A549 (cell line): ENCODE measurements around the gene RNF123.

ENCODE experiments used
- HDAC2 ChIP-seq: fragments of 200-600 bp; sonication (generic); IDR thresholded peaks from 2 replicates; pipeline ENCODE4 v1.6.1; 2016
- KDM1A ChIP-seq: fragments of 200-600 bp; sonication (generic); IDR thresholded peaks from 2 replicates; pipeline ENCODE4 v1.6.1; 2016; ENCODE audit warnings: low read depth, mild to moderate bottlenecking
- MYC ChIP-seq: IDR thresholded peaks from 2 replicates; pipeline ENCODE4 v1.6.1; 2012; ENCODE audit warnings: mild to moderate bottlenecking, inconsistent platforms, low read length, improper control_type of control experiment, borderline replicate concordance
- POLR2A ChIP-seq: IDR thresholded peaks from 2 replicates; pipeline ENCODE4 v1.6.1; 2012; ENCODE audit warnings: mild to moderate bottlenecking, low read length
- RAD21 ChIP-seq, 2 experiments: fragments of >200 bp in 1 of 2; sonication (Bioruptor Twin) in 1 of 2; formaldehyde crosslinking in 1 of 2; IDR thresholded peaks in 1 of 2; conservative IDR thresholded peaks in 1 of 2; 2 replicates in 1 of 2; 3 replicates in 1 of 2; pipeline ENCODE4 v1.6.1; 2012 to 2018; ENCODE audit warnings: inconsistent platforms in 1 of 2
- RCOR1 ChIP-seq: fragments of 150-350 bp; IDR thresholded peaks from 2 replicates; pipeline ENCODE4 v1.6.1; 2014; ENCODE audit warnings: antibody characterized with exemption, low read length, low read depth
- SMC3 ChIP-seq: fragments of >200 bp; sonication (Bioruptor Twin); formaldehyde crosslinking; IDR thresholded peaks from 3 replicates; pipeline ENCODE4 v1.6.1; 2018; ENCODE audit warnings: inconsistent platforms
- SREBF2 ChIP-seq: fragments of 450-650 bp; IDR thresholded peaks from 2 replicates; pipeline ENCODE4 v1.6.1; 2014; ENCODE audit warnings: mild to moderate bottlenecking, moderate library complexity
- TF ChIP-seq, protein P1 (sequence below): fragments of >200 bp; sonication (Bioruptor Twin); formaldehyde crosslinking; IDR thresholded peaks from 3 replicates; pipeline ENCODE4 v1.5.1; 2016
- TF ChIP-seq, protein P2 (sequence below): fragments of >200 bp; sonication (Bioruptor Twin); formaldehyde crosslinking; IDR thresholded peaks from 3 replicates; pipeline ENCODE4 v1.6.1; 2016
- TF ChIP-seq, protein P3 (sequence below): IDR thresholded peaks from 2 replicates; pipeline ENCODE4 v1.6.1; 2012
- TF ChIP-seq, protein P4 (sequence below): fragments of 200-600 bp; sonication (generic); IDR thresholded peaks from 2 replicates; pipeline ENCODE4 v1.6.1; 2016; ENCODE audit warnings: antibody characterized with exemption, mild to moderate bottlenecking, moderate library complexity
- TF ChIP-seq, protein P5 (sequence below): IDR thresholded peaks from 2 replicates; pipeline ENCODE4 v1.6.1; 2012; ENCODE audit warnings: low read depth, borderline replicate concordance

DNA sequence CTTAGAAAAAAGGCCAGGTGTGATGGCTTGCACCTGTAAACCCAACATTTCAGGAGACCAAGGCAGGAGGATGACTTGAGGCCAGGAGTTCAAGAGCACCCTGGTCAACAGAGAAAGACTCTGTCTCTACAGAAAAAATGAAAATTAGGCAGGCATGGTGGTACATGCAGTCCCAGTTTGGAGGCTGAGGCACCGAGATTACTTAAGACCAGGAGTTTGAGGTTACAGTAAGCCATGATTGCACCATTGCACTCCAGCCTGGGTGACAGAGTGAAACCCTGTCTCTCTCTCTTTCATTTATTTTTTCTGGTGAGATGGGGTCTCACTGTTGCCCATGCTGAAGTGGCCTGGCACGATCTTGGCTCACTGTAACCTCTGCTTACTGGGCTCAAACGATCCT lies 72.3 kb downstream of the RNF123 start:
- TF ChIP-seq, protein P1, sequence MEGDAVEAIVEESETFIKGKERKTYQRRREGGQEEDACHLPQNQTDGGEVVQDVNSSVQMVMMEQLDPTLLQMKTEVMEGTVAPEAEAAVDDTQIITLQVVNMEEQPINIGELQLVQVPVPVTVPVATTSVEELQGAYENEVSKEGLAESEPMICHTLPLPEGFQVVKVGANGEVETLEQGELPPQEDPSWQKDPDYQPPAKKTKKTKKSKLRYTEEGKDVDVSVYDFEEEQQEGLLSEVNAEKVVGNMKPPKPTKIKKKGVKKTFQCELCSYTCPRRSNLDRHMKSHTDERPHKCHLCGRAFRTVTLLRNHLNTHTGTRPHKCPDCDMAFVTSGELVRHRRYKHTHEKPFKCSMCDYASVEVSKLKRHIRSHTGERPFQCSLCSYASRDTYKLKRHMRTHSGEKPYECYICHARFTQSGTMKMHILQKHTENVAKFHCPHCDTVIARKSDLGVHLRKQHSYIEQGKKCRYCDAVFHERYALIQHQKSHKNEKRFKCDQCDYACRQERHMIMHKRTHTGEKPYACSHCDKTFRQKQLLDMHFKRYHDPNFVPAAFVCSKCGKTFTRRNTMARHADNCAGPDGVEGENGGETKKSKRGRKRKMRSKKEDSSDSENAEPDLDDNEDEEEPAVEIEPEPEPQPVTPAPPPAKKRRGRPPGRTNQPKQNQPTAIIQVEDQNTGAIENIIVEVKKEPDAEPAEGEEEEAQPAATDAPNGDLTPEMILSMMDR = no peak
- TF ChIP-seq POLR2A (no peak), RCOR1 (no peak), MYC (no peak), RAD21 (conservative IDR thresholded peaks at IDR 0.05 in 1 of 2, IDR thresholded peaks at IDR 0.05 in 1 of 2) (no peak), SREBF2 (no peak), KDM1A (no peak), SMC3 (no peak), HDAC2 (no peak)
- TF ChIP-seq, protein P2, sequence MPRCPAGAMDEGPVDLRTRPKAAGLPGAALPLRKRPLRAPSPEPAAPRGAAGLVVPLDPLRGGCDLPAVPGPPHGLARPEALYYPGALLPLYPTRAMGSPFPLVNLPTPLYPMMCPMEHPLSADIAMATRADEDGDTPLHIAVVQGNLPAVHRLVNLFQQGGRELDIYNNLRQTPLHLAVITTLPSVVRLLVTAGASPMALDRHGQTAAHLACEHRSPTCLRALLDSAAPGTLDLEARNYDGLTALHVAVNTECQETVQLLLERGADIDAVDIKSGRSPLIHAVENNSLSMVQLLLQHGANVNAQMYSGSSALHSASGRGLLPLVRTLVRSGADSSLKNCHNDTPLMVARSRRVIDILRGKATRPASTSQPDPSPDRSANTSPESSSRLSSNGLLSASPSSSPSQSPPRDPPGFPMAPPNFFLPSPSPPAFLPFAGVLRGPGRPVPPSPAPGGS = no peak
- TF ChIP-seq, protein P3, sequence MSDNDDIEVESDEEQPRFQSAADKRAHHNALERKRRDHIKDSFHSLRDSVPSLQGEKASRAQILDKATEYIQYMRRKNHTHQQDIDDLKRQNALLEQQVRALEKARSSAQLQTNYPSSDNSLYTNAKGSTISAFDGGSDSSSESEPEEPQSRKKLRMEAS = no peak
- TF ChIP-seq, protein P4, sequence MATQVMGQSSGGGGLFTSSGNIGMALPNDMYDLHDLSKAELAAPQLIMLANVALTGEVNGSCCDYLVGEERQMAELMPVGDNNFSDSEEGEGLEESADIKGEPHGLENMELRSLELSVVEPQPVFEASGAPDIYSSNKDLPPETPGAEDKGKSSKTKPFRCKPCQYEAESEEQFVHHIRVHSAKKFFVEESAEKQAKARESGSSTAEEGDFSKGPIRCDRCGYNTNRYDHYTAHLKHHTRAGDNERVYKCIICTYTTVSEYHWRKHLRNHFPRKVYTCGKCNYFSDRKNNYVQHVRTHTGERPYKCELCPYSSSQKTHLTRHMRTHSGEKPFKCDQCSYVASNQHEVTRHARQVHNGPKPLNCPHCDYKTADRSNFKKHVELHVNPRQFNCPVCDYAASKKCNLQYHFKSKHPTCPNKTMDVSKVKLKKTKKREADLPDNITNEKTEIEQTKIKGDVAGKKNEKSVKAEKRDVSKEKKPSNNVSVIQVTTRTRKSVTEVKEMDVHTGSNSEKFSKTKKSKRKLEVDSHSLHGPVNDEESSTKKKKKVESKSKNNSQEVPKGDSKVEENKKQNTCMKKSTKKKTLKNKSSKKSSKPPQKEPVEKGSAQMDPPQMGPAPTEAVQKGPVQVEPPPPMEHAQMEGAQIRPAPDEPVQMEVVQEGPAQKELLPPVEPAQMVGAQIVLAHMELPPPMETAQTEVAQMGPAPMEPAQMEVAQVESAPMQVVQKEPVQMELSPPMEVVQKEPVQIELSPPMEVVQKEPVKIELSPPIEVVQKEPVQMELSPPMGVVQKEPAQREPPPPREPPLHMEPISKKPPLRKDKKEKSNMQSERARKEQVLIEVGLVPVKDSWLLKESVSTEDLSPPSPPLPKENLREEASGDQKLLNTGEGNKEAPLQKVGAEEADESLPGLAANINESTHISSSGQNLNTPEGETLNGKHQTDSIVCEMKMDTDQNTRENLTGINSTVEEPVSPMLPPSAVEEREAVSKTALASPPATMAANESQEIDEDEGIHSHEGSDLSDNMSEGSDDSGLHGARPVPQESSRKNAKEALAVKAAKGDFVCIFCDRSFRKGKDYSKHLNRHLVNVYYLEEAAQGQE = no peak
- TF ChIP-seq, protein P5, sequence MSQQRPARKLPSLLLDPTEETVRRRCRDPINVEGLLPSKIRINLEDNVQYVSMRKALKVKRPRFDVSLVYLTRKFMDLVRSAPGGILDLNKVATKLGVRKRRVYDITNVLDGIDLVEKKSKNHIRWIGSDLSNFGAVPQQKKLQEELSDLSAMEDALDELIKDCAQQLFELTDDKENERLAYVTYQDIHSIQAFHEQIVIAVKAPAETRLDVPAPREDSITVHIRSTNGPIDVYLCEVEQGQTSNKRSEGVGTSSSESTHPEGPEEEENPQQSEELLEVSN = no peak
